ENCODE results near the gene TRAPPC4. TPM values are rescaled to one million over a fixed set of nuclear protein-coding genes. Genes with fewer than 3 reads are reported as not detected.

Gene TRAPPC4
- total and polyA plus RNA-seq, 7 experiments from 2014 or later = 70.7 to 123 (median 80.3) TPM

DNA sequence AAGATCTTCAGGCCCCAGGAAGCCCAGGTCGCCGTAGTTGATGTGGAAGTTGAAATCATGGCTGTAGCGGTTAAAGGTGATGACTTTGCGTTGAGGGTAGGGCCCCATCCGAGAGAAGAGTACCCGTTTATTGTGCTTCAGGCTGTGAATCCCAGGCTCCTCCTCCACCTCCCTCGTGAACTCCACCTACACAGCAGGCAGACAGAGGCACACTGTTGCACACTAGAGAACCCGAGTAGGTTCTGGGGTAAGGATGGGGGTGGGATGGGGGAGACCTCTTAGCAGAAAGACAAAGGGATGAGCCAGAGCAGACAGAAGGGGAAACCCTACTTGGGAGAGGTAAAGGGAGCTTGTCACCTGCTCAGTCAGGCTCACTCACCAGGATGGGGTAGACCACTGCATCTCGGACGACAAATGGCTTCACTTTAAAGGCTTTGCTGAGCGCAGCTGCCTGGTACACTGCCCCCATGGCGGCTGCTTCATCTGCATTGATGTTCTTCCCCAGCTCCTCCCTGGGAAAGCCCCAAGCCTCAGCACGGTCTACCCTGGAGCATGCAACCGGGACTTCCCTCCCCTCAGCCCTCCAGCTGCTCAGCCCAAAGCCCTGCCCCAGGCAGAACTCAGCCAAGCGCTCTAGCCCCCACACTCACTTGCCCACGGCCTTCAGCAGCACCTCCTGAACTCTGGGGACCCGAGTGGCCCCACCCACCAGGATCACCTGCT, 33.0 kb downstream of the TRAPPC4 start:
- no peak overlapping the region for H3K4me3 ChIP-seq (ENCODE audit: low read length)
- peak; percentile 31 for ATAC-seq
- peaks cover 18 to 84% (median 47%) of the 10 kb centered on the region in 3 experiments for H3K36me3 ChIP-seq (ENCODE audit: control insufficient read depth in 2 of 3, insufficient read depth in 3 of 3, low read length in 3 of 3)
- ChIA-PET POLR2A (interaction anchor here (1.4 kb wide), 1 partner anchor 14 kb away, joined by 4 read pairs; no protein-coding TSS in a partner anchor), CTCF (no interaction called here)
- H3K27me3 ChIP-seq (ENCODE audit: control insufficient read depth in 2 of 2, insufficient read depth in 2 of 2, low read length in 2 of 2) = no peaks in the 10 kb centered on the region
- peaks cover 12 to 13% of the 10 kb centered on the region in 2 donors for H3K4me1 ChIP-seq (ENCODE audit: control insufficient read depth in 2 of 2, insufficient read depth in 2 of 2, low read length in 2 of 2)
- no peaks in the 10 kb centered on the region for H3K27me3 Mint-ChIP-seq
- H3K27ac Mint-ChIP-seq = no peak overlapping the region
- no peaks in the 10 kb centered on the region for H3K9me3 Mint-ChIP-seq
- no peak for DNase-seq
- peaks cover 7 to 68% (median 36%) of the 10 kb centered on the region in 5 donors for H3K36me3 Mint-ChIP-seq
- no peak overlapping the region for H3K27ac ChIP-seq (ENCODE audit: low read depth, low read length)
- H3K9me3 ChIP-seq (ENCODE audit: control insufficient read depth in 2 of 3, low read length in 3 of 3) = no peaks in the 10 kb centered on the region
- intact Hi-C loops (cut with micrococcal nuclease) = no loop called here
- peaks cover 16 to 32% (median 25%) of the 10 kb centered on the region in 7 donors for H3K4me1 Mint-ChIP-seq
- no peak overlapping the region for H3K4me3 Mint-ChIP-seq

- no peak overlapping the region for H3K4me3 Mint-ChIP-seq
- Histone ChIP-seq H3K36me3 (ENCODE audit: control insufficient read depth in 2 of 3, insufficient read depth in 3 of 3, low read length in 3 of 3) (peaks cover 18 to 77% (median 44%) of the 10 kb centered on the region in 3 experiments), H3K27me3 (ENCODE audit: control insufficient read depth in 2 of 2, insufficient read depth in 2 of 2, low read length in 2 of 2) (no peaks in the 10 kb centered on the region), H3K9me3 (ENCODE audit: control insufficient read depth in 2 of 3, low read length in 3 of 3) (no peaks in the 10 kb centered on the region), H3K27ac (ENCODE audit: low read depth, low read length) (no peak overlapping the region), H3K4me3 (ENCODE audit: low read length) (no peak overlapping the region), H3K4me1 (ENCODE audit: control insufficient read depth in 2 of 2, insufficient read depth in 2 of 2, low read length in 2 of 2) (peaks cover 12 to 13% of the 10 kb centered on the region in 2 donors)
- H3K27ac Mint-ChIP-seq = no peak overlapping the region
- no peak for ATAC-seq
- ChIA-PET POLR2A (no interaction called here), CTCF (no interaction called here)
- intact Hi-C loops (cut with micrococcal nuclease) = no loop called here
- H3K9me3 Mint-ChIP-seq = no peaks in the 10 kb centered on the region
- H3K4me1 Mint-ChIP-seq = peaks cover 16 to 32% (median 25%) of the 10 kb centered on the region in 7 donors
- peaks cover 5 to 64% (median 36%) of the 10 kb centered on the region in 5 donors for H3K36me3 Mint-ChIP-seq
- no peaks in the 10 kb centered on the region for H3K27me3 Mint-ChIP-seq
- DNase-seq = no peak
Measured at GRCh38 chr11:119052163-119052814, 33.7 kb downstream of the TRAPPC4 start.

DNA sequence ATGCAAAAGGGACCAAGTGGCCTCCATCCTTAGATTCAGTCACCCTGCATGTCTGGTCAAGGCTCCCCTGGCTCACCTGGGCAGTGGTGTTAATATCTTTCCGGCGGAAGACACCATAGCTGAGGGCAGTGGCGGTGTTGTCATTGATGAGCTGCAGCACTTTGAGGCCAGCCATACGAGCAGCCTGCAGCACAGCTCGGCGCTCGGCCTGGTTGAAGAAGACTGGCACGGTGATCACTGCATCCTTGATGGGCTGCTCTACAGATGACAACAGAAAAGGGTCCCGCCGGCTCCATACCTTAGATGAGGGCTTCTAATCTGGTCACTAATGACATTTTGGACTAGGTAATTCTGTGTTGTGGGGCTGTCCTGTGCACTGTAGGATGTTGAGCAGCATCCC, 35.9 kb downstream of the TRAPPC4 start:
- intact Hi-C loops (cut with micrococcal nuclease) = no loop called here
- Mint-ChIP-seq H3K36me3 (peaks cover 3 to 48% (median 30%) of the 10 kb centered on the region in 5 donors), H3K27ac (peak overlapping the region in 1 of 9 donors; percentile 58), H3K9me3 (no peaks in the 10 kb centered on the region), H3K4me1 (peaks cover 21 to 43% (median 36%) of the 10 kb centered on the region in 7 donors), H3K27me3 (no peaks in the 10 kb centered on the region), H3K4me3 (peak overlapping the region in 6 of 10 donors; percentile 6 to 93 (median 36))
- Histone ChIP-seq H3K27ac (ENCODE audit: low read depth, low read length) (no peak overlapping the region), H3K9me3 (ENCODE audit: control insufficient read depth in 2 of 3, low read length in 3 of 3) (no peaks in the 10 kb centered on the region), H3K36me3 (ENCODE audit: control insufficient read depth in 2 of 3, insufficient read depth in 3 of 3, low read length in 3 of 3) (peaks cover 11 to 56% (median 40%) of the 10 kb centered on the region in 3 experiments), H3K4me1 (ENCODE audit: control insufficient read depth in 2 of 2, insufficient read depth in 2 of 2, low read length in 2 of 2) (peaks cover 18 to 20% of the 10 kb centered on the region in 2 donors), H3K27me3 (ENCODE audit: control insufficient read depth in 2 of 2, insufficient read depth in 2 of 2, low read length in 2 of 2) (no peaks in the 10 kb centered on the region), H3K4me3 (ENCODE audit: low read length) (no peak overlapping the region)
- ChIA-PET POLR2A (interaction anchor here (1.2 to 6.6 kb wide), 4 partner anchors 13 to 66 kb away, joined by 3 to 63 read pairs (median 6); partner anchors contain the start of gene VPS11), CTCF (no interaction called here)
- no peak for DNase-seq
- no peak for ATAC-seq

DNA sequence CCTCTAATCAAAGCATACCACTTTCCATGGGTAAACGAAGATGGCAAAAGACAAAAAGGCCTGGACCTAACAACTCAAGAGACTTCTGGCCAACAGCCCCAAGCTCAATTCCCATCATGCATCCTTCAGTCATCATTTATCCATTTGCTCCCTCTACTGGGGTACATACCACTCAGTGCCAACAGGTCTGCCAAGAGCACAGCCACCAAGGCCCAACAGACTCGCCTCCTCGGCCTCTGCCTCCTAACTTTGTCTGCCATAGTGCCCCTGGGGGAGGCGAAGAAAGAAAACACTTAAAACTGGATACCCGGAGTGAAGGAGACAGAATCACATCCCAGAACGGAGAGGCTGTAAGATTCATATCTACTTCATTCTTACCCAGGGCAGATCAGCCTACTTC, 37.3 kb downstream of the TRAPPC4 start:
- Histone ChIP-seq H3K4me3 (ENCODE audit: low read length) (peak overlapping the region; percentile 73), H3K36me3 (ENCODE audit: control insufficient read depth in 2 of 3, insufficient read depth in 3 of 3, low read length in 3 of 3) (peaks cover 8 to 43% (median 34%) of the 10 kb centered on the region in 3 experiments), H3K27ac (ENCODE audit: low read depth, low read length) (peak overlapping the region; percentile 92), H3K4me1 (ENCODE audit: control insufficient read depth in 2 of 2, insufficient read depth in 2 of 2, low read length in 2 of 2) (peaks cover 18 to 20% of the 10 kb centered on the region in 2 donors), H3K9me3 (ENCODE audit: control insufficient read depth in 2 of 3, low read length in 3 of 3) (no peaks in the 10 kb centered on the region), H3K27me3 (ENCODE audit: control insufficient read depth in 2 of 2, insufficient read depth in 2 of 2, low read length in 2 of 2) (no peaks in the 10 kb centered on the region)
- Mint-ChIP-seq H3K27ac (peak overlapping the region; percentile 69 to 97 (median 87)), H3K4me1 (peaks cover 24 to 43% (median 35%) of the 10 kb centered on the region in 7 donors), H3K4me3 (peak overlapping the region; percentile 81 to 99 (median 92)), H3K27me3 (no peaks in the 10 kb centered on the region), H3K36me3 (peaks cover 0 to 40% (median 23%) of the 10 kb centered on the region in 5 donors), H3K9me3 (no peaks in the 10 kb centered on the region)
- DNase-seq (no peak), ATAC-seq (no peak)
- ChIA-PET CTCF (interaction anchor here (0.9 to 2.0 kb wide), 4 partner anchors 12 to 617 kb away, joined by 3 to 8 read pairs (median 3); partner anchors contain the start of genes HINFP, SLC37A4 and VPS11), POLR2A (interaction anchor here (0.7 to 6.6 kb wide), 17 partner anchors 8 to 268 kb away, joined by 3 to 63 read pairs (median 4); partner anchors contain the start of genes C2CD2L, HINFP, HMBS and RPS25)
- intact Hi-C loops (cut with micrococcal nuclease) = loop anchor here (2.0 kb wide), 3 partner anchors 65 to 267 kb away; partner anchors contain the start of gene HINFP (in 1 of the 2)

DNA sequence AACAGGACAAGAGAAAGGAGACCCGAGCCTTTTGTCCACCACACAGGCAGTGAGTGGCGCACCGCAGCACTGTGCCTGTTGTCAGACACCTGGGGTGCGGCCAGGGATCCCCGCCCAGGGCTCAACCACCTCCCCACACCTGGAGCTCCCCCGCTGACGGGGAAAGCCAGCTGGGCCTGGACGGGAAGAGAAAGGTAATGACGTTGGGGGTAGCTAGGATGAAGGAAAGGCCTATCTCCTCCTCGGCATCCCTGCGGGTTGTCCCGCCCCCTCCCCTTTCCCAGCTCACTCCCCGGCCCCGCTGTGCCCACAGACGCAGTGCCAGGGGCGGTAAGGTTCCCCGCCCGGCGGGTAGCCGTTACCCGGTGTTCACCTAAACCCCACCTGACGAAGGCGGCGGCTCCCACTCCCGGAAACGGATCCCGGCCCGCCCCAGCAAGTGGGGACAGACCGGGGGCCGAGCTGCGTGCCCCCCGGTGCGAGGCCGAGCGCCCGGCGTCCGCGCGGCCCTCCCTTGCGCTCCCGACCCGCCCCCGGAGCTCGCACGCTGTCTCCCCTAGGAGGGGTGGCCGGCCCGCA, 37.9 kb downstream of the TRAPPC4 start:
- intact Hi-C loops (cut with micrococcal nuclease) = loop anchor here (2.0 kb wide), 3 partner anchors 64 to 266 kb away; partner anchors contain the start of gene HINFP (in 1 of the 2)
- ATAC-seq (peak; percentile 7), DNase-seq (peak in 7 of 9 donors; percentile 27 to 55 (median 34))
- no peaks in the 10 kb centered on the region for H3K27me3 ChIP-seq (ENCODE audit: control insufficient read depth in 2 of 2, insufficient read depth in 2 of 2, low read length in 2 of 2)
- peak overlapping the region; percentile 86 to 99 (median 95) for H3K27ac Mint-ChIP-seq
- H3K9me3 Mint-ChIP-seq = no peaks in the 10 kb centered on the region
- CTCF ChIA-PET = interaction anchor here (0.6 to 2.0 kb wide), 4 partner anchors 11 to 390 kb away, joined by 3 to 8 read pairs (median 4); partner anchors contain the start of genes HINFP, SLC37A4 and VPS11
- H3K4me1 ChIP-seq (ENCODE audit: control insufficient read depth in 2 of 2, insufficient read depth in 2 of 2, low read length in 2 of 2) = peaks cover 18 to 20% of the 10 kb centered on the region in 2 donors
- peaks cover 24 to 43% (median 35%) of the 10 kb centered on the region in 7 donors for H3K4me1 Mint-ChIP-seq
- peaks cover 8 to 37% (median 28%) of the 10 kb centered on the region in 3 experiments for H3K36me3 ChIP-seq (ENCODE audit: control insufficient read depth in 2 of 3, insufficient read depth in 3 of 3, low read length in 3 of 3)
- no peaks in the 10 kb centered on the region for H3K9me3 ChIP-seq (ENCODE audit: control insufficient read depth in 2 of 3, low read length in 3 of 3)
- peaks cover 0 to 34% (median 19%) of the 10 kb centered on the region in 5 donors for H3K36me3 Mint-ChIP-seq
- peak overlapping the region; percentile 73 for H3K4me3 ChIP-seq (ENCODE audit: low read length)
- POLR2A ChIA-PET = interaction anchor here (0.6 to 6.6 kb wide), 18 partner anchors 9 to 267 kb away, joined by 3 to 63 read pairs (median 4); partner anchors contain the start of genes C2CD2L, HINFP, HMBS and RPS25
- peak overlapping the region; percentile 92 for H3K27ac ChIP-seq (ENCODE audit: low read depth, low read length)
- H3K27me3 Mint-ChIP-seq = no peaks in the 10 kb centered on the region
- peak overlapping the region; percentile 90 to 99 (median 95) for H3K4me3 Mint-ChIP-seq

Data from naive thymus-derived CD4-positive, alpha-beta T cell (primary cell).